GM10847 (cell line): ENCODE results near the gene PSMD10.

Source experiments
- POLR2A ChIP-seq: IDR thresholded peaks from 2 replicates; pipeline ENCODE4 v1.6.1; 2011; ENCODE audit not compliant: insufficient read length; ENCODE audit errors: extremely low read depth

PSMD10 gene

GRCh38 chrX:108090491-108091263, 665 bp downstream of the PSMD10 start:
- TF ChIP-seq POLR2A: no peak

- no peak for TF ChIP-seq POLR2A
Observed at GRCh38 chrX:108088511-108088910, 2.8 kb downstream of the PSMD10 start.

GRCh38 chrX:108087792-108088191, 3.5 kb downstream of the PSMD10 start:
- TF ChIP-seq POLR2A: no peak

- TF ChIP-seq POLR2A: no peak
Observed at GRCh38 chrX:108081110-108081509, 10.2 kb downstream of the PSMD10 start.

- TF ChIP-seq POLR2A: no peak
Observed at GRCh38 chrX:108072746-108073145, 18.6 kb downstream of the PSMD10 start.

GRCh38 chrX:108071578-108071977, 19.8 kb downstream of the PSMD10 start:
- no peak for TF ChIP-seq POLR2A

- TF ChIP-seq POLR2A: no peak
Observed at GRCh38 chrX:108070891-108071290, 20.5 kb downstream of the PSMD10 start.

GRCh38 chrX:108068121-108068520, 23.2 kb downstream of the PSMD10 start:
- no peak for TF ChIP-seq POLR2A

GRCh38 chrX:108064613-108065012, 26.7 kb downstream of the PSMD10 start:
- no peak for TF ChIP-seq POLR2A

- no peak for TF ChIP-seq POLR2A
Observed at GRCh38 chrX:108064001-108064400, 27.3 kb downstream of the PSMD10 start.

GRCh38 chrX:108059801-108060200, 31.5 kb downstream of the PSMD10 start:
- TF ChIP-seq POLR2A: no peak

- TF ChIP-seq POLR2A: no peak
Observed at GRCh38 chrX:108055546-108055945, 35.8 kb downstream of the PSMD10 start.

- no peak for TF ChIP-seq POLR2A
Observed at GRCh38 chrX:108053218-108053617, 38.1 kb downstream of the PSMD10 start.

GRCh38 chrX:108049649-108050048, 41.7 kb downstream of the PSMD10 start:
- TF ChIP-seq POLR2A: no peak

- TF ChIP-seq POLR2A: no peak
Observed at GRCh38 chrX:108044554-108045256, 46.6 kb downstream of the PSMD10 start, which contains the start of gene VSIG1. TSS of gene VSIG1 (plus strand) at chrX:108045065. CDS start at chrX:108045131, 66 bp downstream.

GRCh38 chrX:108036298-108036973, 54.9 kb downstream of the PSMD10 start:
- TF ChIP-seq POLR2A: no peak
